ENCODE results near the gene VKORC1L1. TPM values are rescaled to one million over a fixed set of nuclear protein-coding genes. Genes with fewer than 3 reads are reported as not detected.
"Not testable (repeated sequence)": the region's sequence is repeated elsewhere in the genome, so short reads cannot be mapped to it uniquely, and the experiment has no call there.

VKORC1L1 gene
- total RNA-seq, 4 donors from 2014 or later: 16.0 to 25.8 (median 22.2) TPM

- no peak for DNase-seq
- intact Hi-C loops (cut with DNase I; ENCODE audit: low total_unique reads): no loop called here
- no peaks in the 10 kb centered on the region for H3K36me3 ChIP-seq
- 70 to 96% methylated on average over 1 to 4 of the region's 4 CpGs for WGBS, 2 donors (ENCODE audit: low coverage in 1 of 2)
- TF ChIP-seq POLR2AphosphoS5 (IDR thresholded peaks at IDR 0.05) (no peak), CTCF (IDR thresholded peaks at IDR 0.05) (no peak), EP300 (IDR thresholded peaks at IDR 0.05; ENCODE audit: low read depth) (no peak), POLR2A (IDR thresholded peaks at IDR 0.05) (no peak)
- H3K27ac ChIP-seq: no peak overlapping the region
- H3K9me3 ChIP-seq: no peaks in the 10 kb centered on the region
- no peak overlapping the region for H3K4me3 ChIP-seq
- in situ Hi-C loops (cut with MboI; ENCODE audit: low pct_ligation_motif_present in 1 of 4, low pct_unique_long_range_greater_than_20kb in 1 of 4, low sequenced_read_pairs in 3 of 4): loop anchor here in 1 of 4 donors (25.0 kb wide), 1 partner anchor 255 kb away; no protein-coding TSS in a partner anchor
- no peaks in the 10 kb centered on the region for H3K4me1 ChIP-seq
- no peaks in the 10 kb centered on the region for H3K27me3 ChIP-seq
These were observed 119.7 kb downstream of the VKORC1L1 start for GRCh38 chr7:65992526-65992925.

DNA sequence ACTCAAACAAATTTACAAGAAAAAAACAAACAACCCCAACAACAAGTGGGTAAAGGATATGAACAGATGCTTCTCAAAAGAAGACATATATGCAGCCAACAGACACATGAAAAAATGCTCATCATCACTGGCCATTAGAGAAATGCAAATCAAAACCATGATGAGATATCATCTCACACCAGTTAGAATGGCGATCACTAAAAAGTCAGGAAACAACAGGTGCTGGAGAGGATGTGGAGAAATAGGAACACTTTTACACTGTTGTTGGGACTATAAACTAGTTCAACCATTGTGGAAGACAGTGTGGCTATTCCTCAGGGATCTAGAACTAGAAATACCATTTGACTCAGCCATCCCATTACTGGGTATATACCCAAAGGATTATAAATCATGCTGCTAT, 122.1 kb downstream of the VKORC1L1 start:
- intact Hi-C loops (cut with DNase I; ENCODE audit: low total_unique reads): not testable (repeated sequence)

GRCh38 chr7:66000823-66001417, 128.0 kb downstream of the VKORC1L1 start:
- H3K4me3 ChIP-seq; in situ Hi-C loops (cut with MboI; ENCODE audit: low pct_ligation_motif_present in 1 of 4, low pct_unique_long_range_greater_than_20kb in 1 of 4, low sequenced_read_pairs in 3 of 4); DNase-seq; H3K27ac ChIP-seq; H3K27me3 ChIP-seq; H3K9me3 ChIP-seq; H3K36me3 ChIP-seq; intact Hi-C loops (cut with DNase I; ENCODE audit: low total_unique reads): not testable (repeated sequence)
- WGBS, 2 donors (ENCODE audit: low coverage in 1 of 2): 40 to 78% methylated on average over 1 of the region's 5 CpGs
- peaks cover 0 to 14% (median 10%) of the 10 kb centered on the region in 4 donors for H3K4me1 ChIP-seq

More for the DNA sequence above, 122.1 kb downstream of the VKORC1L1 start:
- H3K27me3 ChIP-seq, H3K4me3 ChIP-seq, H3K36me3 ChIP-seq, H3K27ac ChIP-seq, H3K4me1 ChIP-seq, H3K9me3 ChIP-seq, DNase-seq: not testable (repeated sequence)
- 0% methylated on average over 1 of the region's 1 CpG; no CpG with 5 or more reads in 1 of the 2 donors for WGBS, 2 donors (ENCODE audit: low coverage in 1 of 2)
- in situ Hi-C loops (cut with MboI; ENCODE audit: low pct_ligation_motif_present in 1 of 4, low pct_unique_long_range_greater_than_20kb in 1 of 4, low sequenced_read_pairs in 3 of 4): loop anchor here in 1 of 4 donors (25.0 kb wide), 1 partner anchor 258 kb away; no protein-coding TSS in a partner anchor

DNA sequence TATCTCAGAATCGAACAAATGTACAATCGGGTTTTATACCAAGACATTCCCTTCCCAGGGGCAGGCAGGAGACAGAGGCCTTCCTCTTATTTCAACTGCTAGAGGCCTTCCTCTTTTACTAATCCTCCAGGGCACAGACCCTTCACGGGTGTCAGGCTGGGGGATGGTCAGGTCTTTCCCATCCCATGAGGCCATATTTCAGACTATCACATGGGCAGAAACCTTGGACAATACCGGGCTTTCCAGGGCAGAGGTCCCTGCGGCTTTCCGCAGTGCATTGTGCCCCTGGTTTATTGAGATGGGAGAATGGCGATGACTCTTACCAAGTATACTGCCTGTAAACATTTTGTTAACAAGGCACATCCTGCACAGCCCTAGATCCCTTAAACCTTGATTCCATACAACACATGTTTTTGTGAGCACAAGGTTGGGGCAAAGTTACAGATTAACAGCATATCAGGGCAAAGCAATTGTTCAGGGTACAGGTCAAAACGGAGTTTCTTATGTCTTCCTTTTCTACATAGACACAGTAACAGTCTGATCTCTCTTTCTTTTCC, 132.3 kb downstream of the VKORC1L1 start:
- peak in 1 of 3 donors; percentile 32 for TF ChIP-seq POLR2AphosphoS5 (IDR thresholded peaks at IDR 0.05)
- H3K27me3 ChIP-seq; intact Hi-C loops (cut with DNase I; ENCODE audit: low total_unique reads); in situ Hi-C loops (cut with MboI; ENCODE audit: low pct_ligation_motif_present in 1 of 4, low pct_unique_long_range_greater_than_20kb in 1 of 4, low sequenced_read_pairs in 3 of 4); H3K9me3 ChIP-seq; H3K36me3 ChIP-seq; H3K4me3 ChIP-seq: not testable (repeated sequence)
- Histone ChIP-seq H3K4me1 (peaks cover 0 to 16% (median 11%) of the 10 kb centered on the region in 4 donors), H3K27ac (peak overlapping the region; percentile 54 to 71 (median 67))
- DNase-seq: peak; percentile 34
- 73 to 74% methylated on average over 4 to 8 of the region's 8 CpGs for WGBS, 2 donors (ENCODE audit: low coverage in 1 of 2)

- in situ Hi-C loops (cut with MboI; ENCODE audit: low pct_ligation_motif_present in 1 of 4, low pct_unique_long_range_greater_than_20kb in 1 of 4, low sequenced_read_pairs in 3 of 4) (no loop called here), intact Hi-C loops (cut with DNase I; ENCODE audit: low total_unique reads) (no loop called here)
- no peak overlapping the region for H3K27ac ChIP-seq
- DNase-seq: no peak
- 85 to 97% methylated on average over 5 to 6 of the region's 6 CpGs for WGBS, 2 donors (ENCODE audit: low coverage in 1 of 2)
- no peak overlapping the region for H3K4me3 ChIP-seq
- no peak for TF ChIP-seq EP300 (IDR thresholded peaks at IDR 0.05; ENCODE audit: low read depth)
- no peak for TF ChIP-seq CTCF (IDR thresholded peaks at IDR 0.05)
- TF ChIP-seq POLR2AphosphoS5 (IDR thresholded peaks at IDR 0.05): no peak
- no peak for TF ChIP-seq POLR2A (IDR thresholded peaks at IDR 0.05)
- no peaks in the 10 kb centered on the region for H3K27me3 ChIP-seq
- no peaks in the 10 kb centered on the region for H3K9me3 ChIP-seq
- no peaks in the 10 kb centered on the region for H3K36me3 ChIP-seq
- H3K4me1 ChIP-seq: peaks cover 0 to 16% (median 11%) of the 10 kb centered on the region in 4 donors
These were observed 134.4 kb downstream of the VKORC1L1 start for GRCh38 chr7:66007232-66007631.

Small RNAs within 50 kb of the gene (small RNA-seq; reads per million reads assigned to genes)
- gene AC073261.1 (0 reads per million in 4 donors), gene RNU6-973P (0 reads per million in 4 donors)

Other genes starting within 250 kb of the VKORC1L1 start
- gene GUSB, start 109.1 kb downstream of the VKORC1L1 start, total RNA-seq: 100 to 1,000 TPM in 1 of 4 donors, 10 to 100 TPM in 3; 48.3 to 346 (median 55.3) TPM
- 100 to 1,000 TPM in 2 of 4 donors, 10 to 100 TPM in 2; 77.2 to 179 (median 129) TPM for gene ASL, start 202.7 kb downstream of the VKORC1L1 start, total RNA-seq
- gene CRCP, start 241.8 kb downstream of the VKORC1L1 start, total RNA-seq: 10 to 100 TPM; 20.6 to 48.6 (median 44.1) TPM